HG03064 (cell line): ENCODE measurements around the gene TEX2.
"Not testable (repeated sequence)": the region's sequence is repeated elsewhere in the genome, so short reads cannot be mapped to it uniquely, and the experiment has no call there.

Experiments used
- ATAC-seq: cut with Tn5 transposase; IDR thresholded peaks from one replicate; pipeline ENCODE4 v1.9.1; 2021; ENCODE audit warnings: low read depth; ENCODE audit not compliant: unreplicated experiment

TEX2 gene

DNA sequence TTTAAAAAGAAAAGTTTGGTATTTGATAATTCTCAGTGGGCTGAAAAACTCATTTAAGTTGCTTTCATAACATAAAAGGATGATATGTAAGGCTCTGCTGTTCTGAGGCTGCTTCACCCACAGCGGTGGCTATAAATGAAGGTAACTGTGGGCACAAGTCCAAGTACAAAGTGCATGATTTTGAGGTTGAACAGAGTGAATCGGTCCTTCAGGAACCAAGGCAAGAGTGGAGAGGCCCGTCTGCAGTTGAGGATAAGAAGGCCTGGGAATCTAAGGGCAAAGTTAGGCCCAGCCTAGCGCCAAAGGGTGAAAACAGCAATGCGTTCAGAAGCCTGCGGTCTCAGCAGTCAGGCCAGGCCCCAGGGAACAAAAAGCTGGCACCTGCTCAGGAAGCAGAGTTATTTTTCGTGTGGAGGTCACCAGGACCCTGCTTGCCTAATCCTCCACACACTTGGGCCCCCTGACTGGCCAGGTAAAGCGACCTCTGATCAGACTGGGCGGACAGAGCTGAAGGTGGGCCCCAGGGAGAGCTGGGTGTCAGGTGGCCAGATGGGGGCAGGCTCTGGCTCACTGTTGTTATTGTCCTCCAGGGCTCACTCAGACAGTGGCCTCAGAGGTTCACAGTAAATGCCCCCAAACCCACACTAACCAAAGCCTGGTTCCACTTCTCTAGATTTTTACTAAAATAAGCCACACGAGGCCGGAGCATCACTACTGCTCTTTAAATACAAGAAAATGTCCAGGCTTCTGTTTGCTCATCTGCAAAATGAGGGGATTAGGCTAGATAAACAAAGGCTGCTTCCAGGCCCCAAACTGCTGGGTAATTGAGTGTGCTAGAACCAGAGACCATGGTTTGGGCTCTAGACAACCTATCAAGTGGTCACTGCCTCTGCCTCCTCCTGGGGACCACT lies 46.5 kb downstream of the TEX2 start:
- no peak for ATAC-seq

DNA sequence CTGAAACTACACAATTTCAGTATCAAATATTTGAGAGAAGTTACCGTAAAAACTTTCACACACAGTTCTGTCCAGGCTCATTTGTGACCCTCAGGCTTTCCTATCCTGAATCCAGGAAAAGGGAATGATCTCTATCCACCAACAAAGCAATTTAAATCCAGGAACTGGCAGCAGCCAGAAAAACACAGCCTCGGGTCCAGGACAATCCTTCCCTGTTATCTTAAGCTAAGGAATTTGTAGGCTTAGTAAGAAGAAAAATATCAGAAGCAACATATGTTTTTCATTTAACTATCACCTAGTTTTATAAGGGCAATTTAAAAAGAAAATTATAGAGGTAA lies 47.1 kb downstream of the TEX2 start:
- no peak for ATAC-seq

DNA sequence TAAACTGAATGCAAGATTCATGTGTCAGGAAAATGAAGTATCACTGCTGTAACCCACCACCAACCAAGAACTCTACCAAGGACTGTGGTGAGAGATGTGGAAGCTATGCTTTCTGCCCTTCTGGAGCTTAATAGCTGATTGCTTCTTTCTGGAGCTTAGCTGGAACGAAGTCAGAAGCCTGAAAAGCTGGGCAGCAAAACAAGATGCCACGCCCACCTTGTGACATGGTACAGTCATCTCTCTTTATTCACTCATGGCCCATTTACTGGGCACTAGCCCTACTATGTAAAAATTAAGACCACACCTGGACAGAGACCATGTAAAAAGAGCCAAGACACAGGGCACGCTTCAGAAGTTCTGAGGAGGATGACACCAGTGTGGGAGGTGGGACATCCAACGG lies 48.1 kb downstream of the TEX2 start:
- ATAC-seq = no peak

DNA sequence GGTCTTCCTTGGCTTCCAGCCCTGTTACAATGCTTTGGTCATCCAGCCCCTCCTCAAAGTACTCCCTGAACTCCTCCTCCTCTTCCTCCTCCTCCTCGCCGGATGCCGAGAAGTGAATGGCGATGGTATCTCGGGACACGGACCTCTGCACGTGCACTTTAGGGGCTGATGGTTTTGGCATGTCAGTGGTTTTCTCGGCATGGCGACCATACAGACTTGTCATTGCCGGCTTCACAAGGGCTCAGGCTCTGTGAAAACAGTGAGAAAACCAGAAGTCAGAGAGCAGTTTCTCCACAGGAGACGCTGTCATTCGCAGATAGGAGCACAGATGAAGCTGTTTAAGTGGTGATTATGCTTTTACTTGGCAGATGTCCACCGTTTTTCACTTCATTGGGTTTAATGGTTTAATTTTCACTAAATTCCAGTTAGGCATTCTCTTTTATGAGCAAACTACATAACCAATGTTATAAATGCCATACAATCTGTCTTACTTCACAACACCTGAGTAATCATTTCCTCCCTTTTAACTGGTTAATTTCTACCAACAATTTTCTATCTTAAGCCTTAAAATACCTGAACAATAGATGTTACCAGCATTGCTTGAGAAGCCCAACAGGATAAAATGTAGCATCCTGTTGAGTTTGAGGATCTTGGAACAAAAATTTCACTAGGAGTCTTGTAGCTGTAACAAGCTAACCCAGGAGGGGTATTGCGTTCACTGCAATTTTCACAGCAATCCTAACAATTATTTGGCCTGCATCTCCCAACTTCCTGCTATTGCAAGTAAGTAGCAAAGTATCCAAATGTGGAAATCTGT lies 48.9 kb downstream of the TEX2 start:
- ATAC-seq = no peak

DNA sequence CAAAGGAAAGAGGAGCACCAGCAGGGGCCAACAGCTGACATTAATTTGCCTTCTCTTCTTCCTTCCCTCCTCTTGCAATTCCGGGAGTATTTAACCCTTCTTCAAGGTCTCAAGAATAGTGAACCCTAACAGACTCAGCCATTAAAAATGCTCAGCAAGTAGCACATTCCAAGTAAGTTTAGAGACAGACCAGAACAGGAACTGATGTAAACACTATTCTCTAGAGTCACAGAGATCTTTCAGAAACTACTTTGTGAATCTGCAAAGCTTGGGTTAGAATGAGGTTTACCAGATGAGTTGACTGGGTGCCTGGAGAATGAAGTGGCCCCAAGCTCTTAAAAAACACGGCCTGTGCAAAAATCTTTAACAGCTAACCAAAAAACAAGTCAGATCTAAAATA lies 50.9 kb downstream of the TEX2 start:
- ATAC-seq = no peak

DNA sequence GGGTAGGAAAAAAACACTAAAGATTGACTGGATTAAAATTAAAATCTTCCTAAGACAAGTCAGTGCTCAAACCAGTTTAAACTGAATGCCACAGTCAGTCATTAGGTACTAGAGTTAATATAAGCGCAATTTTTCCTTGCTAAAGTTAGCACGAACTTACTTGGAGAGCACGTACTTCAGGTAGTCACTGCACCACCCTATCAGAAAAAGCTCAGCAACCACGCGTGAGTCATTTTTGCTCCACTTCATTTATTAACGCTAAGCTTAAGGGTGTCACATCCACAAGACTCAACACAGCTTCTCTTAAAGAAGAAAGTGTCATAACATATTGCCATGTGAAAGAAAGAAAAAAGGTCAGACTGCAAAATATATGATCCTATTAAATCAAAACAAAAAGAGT lies 53.1 kb downstream of the TEX2 start:
- ATAC-seq = no peak

DNA sequence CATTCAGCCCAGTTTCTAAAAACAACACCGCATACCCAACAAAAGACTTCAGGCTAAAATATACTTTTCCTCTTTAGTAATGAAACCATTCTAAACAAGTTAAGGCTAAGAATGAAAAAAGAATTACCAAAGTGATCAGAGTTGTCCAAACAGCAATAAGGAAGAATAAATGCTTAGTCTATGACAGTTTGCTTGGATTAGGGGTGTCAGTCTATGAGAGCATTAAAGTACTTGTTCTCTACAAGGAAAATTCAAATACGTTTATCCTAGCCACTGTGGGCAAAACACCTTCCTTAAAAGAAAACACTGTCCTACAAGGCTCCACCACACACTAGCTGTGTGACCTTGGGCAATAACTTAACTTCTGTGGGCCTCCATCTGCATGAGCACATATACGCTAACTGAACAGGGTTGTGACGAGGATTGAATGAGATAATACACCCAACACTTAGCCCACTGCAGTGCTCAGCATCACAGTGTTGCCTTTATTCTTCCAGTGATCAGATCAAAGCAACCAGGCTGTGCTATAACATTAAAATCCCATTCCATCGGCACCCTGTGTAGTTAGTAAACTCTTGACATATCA lies 53.6 kb downstream of the TEX2 start:
- ATAC-seq = no peak

DNA sequence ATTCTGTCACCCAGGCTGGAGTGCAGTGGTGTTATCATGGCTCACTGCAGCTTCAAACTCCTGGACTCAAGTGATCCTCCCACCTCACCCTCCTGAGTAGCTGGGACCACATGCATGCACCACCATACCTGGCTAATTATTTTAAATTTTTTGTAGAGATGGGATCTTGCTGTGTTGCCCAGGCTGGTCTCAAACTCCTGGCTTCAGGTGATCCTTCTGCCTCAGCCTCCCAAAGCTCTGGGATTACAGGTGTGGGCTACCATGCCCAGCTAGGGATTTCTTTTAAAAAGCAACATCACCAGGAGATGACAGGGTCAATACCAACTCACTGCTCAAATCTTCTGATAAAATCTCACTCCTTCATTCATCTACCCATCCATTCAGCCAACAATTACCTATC lies 54.4 kb downstream of the TEX2 start:
- ATAC-seq = not testable (repeated sequence)

DNA sequence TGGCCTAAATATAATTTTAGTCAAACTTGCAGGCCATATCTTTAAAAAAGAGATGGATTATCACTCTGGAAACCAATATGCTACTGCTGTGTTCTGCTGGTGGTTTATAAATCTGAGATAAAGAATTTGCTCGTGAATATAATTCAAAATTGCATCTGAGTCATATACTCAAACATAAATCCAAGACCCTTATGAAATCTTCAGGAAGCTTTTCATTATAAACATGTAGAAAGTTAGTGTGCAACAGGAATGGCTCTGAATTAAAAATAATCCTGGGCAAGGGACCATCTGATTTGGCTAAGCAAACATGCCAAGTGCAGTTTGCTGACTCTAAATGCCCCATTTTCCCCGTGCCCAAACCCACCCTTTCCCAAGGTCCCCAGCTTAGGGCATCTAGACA lies 57.3 kb downstream of the TEX2 start:
- ATAC-seq = no peak

DNA sequence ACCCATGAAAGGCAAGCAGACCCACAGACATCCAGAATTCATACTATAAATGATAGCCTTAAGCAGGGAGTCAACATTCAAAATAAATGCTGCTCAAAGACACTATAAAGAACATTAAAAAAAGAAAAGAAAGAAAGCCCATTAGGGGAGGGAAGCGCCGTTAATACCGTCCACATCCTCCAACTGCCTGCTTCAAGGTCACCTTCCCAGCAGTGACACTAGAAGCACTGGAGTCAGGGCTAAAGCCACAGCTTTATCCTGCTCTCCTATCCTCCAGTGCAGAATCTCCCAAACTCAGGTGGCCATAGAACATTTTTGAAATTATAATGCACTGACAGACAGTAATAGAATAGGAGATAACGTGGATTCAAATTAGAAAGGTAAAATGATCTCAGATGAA lies 59.4 kb downstream of the TEX2 start:
- no peak for ATAC-seq

DNA sequence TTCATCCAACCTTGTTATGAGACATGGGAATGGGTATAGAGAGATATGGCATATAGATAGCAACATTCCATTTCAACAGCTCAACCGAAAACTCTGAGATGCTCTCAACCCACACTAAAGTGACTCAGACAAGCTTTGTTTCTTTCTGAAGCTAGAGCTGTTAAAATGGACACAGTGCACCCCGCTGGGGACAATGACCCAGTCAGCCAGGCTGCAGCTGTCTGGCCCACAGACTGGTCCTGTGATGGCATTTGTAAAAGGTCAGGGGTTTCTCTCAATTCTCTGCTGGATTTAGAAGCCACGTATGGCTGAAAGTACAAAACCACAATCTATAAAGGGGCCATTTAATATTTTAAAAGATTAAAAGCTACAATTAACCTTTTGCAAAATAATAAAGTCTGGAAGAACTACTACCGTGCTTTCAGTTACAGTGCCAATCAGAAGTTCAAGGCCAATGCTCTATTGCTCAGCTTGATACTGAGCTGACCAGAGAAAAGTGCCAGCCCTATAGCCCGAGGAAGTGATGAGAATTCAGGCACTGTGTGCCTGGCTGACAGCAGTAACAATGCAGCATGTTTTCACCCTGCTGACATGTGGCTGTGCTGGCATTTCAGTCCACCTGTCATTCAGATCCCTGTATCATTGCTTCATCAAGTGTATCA lies 60.2 kb downstream of the TEX2 start:
- no peak for ATAC-seq

DNA sequence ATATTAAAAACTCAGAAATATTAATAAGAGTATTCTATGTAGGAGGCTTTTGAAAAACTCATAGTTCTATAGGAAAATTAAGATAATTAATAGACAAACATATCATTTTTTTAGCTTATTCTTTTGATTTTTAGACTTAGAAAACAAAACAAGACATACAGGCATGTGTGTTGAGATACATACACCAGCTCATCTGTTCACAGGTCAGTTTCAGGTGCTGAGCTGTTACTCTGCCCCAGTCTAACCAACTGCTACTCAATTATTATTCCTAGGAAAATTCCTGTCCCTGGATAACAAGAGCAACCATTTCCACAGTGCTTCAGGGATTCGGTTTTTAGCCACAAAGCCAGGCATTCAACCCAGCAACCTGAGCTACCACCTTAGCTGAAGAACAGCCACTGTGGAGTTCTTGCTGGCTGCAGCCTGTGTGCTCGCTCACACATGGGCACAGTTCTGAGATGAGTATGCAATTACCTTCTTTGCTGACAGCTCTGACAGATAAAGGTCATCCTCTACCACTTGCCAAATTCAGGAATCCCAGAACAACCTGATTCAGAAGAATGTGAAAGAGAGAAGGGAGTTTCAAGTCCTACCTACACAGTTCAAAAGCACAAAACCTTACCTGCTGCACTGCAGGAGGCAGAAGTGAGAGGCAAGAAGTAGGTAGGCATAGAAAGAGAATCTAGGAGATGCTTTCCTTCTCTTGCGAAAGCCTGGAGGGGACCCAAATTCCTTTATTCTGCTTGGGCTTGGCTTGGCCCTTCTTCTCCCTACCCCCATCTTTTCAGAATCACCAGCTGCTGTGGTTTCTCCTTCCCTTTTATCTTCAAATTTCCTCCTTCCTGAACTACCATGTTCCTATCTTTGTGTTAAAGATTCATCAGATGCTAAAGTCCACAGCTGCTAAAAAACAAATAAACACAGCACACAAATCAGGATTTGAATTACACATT lies 62.7 kb downstream of the TEX2 start:
- ATAC-seq = no peak

DNA sequence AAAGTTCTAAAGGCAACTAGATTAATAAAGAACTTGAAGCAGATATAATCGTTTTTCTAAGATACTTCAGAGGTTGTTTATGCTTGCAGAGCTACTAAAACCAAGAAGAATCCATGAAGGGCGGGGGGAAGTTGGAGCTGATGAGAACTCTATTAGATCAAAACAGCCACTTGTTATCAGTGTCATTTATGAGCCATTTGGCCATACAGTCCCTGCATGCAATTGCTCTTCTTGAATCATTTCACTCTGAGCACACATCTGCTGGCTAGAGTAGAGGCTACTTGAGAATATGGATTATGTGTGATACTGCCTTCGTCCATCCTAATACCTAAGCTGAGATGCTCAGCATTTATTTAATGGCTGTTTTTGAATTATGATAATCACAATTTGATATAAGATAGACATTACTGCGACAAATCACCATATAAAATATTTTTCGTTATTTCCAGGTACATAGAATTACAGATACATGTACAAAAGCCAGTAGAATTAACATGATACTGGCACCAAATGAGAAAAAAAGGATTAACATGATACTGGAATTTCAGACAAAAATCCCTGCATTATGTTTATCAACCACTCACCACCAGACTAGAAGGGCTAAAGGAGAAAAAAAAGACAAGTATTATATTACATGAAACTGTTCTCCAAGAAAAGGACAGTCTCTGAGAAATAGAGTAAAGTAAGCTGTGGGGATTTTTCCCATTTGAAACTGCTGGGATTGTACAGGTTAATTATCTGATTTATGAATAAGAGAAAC lies 64.5 kb downstream of the TEX2 start:
- ATAC-seq = no peak

DNA sequence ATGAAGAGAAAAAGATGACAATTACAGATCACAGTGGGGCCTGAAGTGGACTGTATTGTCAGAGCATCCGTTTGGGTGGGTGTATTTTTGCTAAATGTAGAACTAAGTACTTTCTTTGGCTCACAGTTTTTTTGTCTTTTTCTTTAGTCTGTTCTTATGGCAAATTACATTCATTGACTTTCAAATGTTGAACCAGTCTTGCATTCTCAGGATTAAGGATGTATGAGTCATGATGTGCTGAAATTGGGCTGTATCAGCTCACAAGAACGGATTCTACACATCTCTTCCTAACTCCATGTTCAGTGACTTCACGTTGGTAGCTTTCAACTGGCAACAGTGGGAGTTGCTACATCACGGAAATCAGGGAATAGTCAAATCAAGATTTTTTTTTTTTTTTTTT lies 66.5 kb downstream of the TEX2 start:
- no peak for ATAC-seq

DNA sequence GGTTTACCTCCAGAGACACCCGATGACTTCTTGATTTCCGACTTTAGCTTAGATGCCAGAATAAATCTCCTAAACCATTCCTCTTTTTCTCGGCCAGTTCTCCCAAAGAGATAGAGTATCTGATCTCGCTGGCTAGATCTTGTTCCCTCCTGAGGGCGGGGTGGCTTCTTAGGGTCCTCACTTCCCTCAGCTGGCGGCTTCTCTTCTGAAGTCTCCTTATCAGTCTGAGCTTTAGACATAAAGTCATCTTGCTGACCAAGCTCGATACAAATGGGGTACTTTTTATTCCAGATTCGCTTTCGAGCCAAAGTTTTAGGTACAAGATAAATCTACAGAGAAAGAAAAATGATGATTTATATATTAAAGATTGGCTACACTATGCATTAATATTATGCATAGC lies 69.5 kb downstream of the TEX2 start:
- ATAC-seq = no peak

DNA sequence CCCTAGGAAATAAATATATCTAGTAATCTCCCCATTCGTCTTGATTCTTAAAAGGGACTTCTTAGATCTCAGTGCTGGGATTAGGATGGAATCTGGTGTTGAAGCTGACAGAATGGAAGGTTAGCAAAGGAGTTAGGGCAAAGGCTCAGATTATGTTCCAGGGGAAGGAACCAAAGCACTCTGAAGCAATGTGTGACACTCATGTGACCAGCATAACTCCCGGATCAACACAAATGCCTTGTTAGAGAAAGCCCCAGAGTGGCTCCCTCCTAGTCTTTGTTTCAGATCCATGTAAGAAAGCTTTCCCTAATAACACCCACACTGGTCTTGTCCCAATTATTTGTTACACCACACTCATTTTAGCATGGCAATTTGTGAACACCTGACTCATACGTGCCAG lies 70.5 kb downstream of the TEX2 start:
- no peak for ATAC-seq

DNA sequence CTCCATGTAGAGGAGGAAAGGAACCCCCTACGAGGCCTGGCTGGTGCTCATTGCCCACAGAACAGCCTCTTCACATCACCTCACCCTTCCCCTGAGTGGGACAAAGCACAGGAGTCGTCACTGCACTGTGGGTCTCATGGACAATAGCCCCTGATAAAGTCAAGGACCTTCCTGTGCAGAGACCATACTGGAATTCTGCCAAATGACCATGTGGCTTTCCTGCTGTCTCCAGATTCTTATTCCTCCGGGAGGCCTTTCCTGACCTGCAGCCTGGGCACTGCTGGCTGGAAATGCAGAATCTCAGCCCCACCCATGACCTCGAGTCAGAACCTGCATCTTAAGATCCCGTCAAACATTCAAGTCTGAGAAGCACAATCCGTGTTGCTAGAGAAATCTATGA lies 72.6 kb downstream of the TEX2 start:
- no peak for ATAC-seq

DNA sequence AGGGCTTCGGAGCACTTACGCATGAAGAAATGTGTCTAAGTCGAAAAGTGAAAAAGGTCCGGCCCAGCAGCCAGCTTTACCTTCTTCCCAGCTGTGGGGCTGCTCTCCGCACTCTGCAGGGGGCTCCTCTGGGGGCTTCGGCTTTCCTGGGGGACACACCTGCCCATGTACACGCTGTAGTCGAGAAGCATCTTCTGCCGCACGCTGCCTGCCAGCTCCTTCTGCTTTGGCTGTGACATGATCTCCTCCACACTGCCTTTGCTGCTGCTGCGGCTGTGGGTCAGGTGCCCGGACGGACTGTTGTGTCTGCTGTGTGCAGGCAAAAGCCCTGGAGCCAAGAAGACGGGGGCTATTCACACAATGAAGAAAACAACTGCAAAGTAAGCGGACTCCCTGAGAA lies 75.0 kb downstream of the TEX2 start:
- no peak for ATAC-seq
